WTC11 (cell line): ENCODE data around the gene SECISBP2. TPM values are rescaled to one million over a fixed set of nuclear protein-coding genes. Genes with fewer than 3 reads are reported as not detected.

Source experiments
- ATAC-seq: fragments of 200-7000 bp; cut with Tn5 transposase; 2 replicates; pipeline ENCODE4 v1.10.0; 2021; ENCODE audit warnings: mild to moderate bottlenecking, moderate library complexity
- CTCF ChIA-PET: fragments of 300-600 bp; sonication (Branson Sonifier 250); formaldehyde crosslinking; loops from one replicate; lab custom pipeline; 2021; ENCODE audit warnings: antibody characterized with exemption; lab: Charles Lee
- POLR2A ChIA-PET: fragments of 350-600 bp; sonication (Branson Sonifier 250); formaldehyde crosslinking; loops from one replicate; lab custom pipeline; 2021; ENCODE audit warnings: antibody characterized with exemption; lab: Charles Lee
- DNase-seq: peaks from one replicate; pipeline ENCODE4 v3.0.0; 2021; ENCODE audit warnings: low spot score
- H3K27ac Mint-ChIP-seq: 2 replicates; pipeline ENCODE4 v1.8.0; 2021; ENCODE audit warnings: mixed read lengths
- H3K27me3 Mint-ChIP-seq: 2 replicates; pipeline ENCODE4 v1.8.0; 2021; ENCODE audit warnings: low read depth, mild to moderate bottlenecking, moderate library complexity, mixed read lengths
- H3K36me3 Mint-ChIP-seq: 2 replicates; pipeline ENCODE4 v1.8.0; 2021; ENCODE audit warnings: mixed read lengths
- H3K4me1 Mint-ChIP-seq: 2 replicates; pipeline ENCODE4 v1.8.0; 2022; ENCODE audit warnings: mixed read lengths
- H3K4me3 Mint-ChIP-seq: 2 replicates; pipeline ENCODE4 v1.8.0; 2021; ENCODE audit warnings: mild to moderate bottlenecking, moderate library complexity, mixed read lengths
- H3K9me3 Mint-ChIP-seq: 2 replicates; pipeline ENCODE4 v1.8.0; 2021; ENCODE audit warnings: mixed read lengths
- AFF4 ChIP-seq: sonication (generic); formaldehyde crosslinking; IDR thresholded peaks from 2 replicates; pipeline ENCODE4 v1.8.1; 2023; ENCODE audit warnings: mild to moderate bottlenecking, missing genetic modification reagents, borderline replicate concordance
- CREB1 ChIP-seq: sonication (generic); formaldehyde crosslinking; IDR thresholded peaks from 2 replicates; pipeline ENCODE4 v1.8.0; 2023; ENCODE audit warnings: mild to moderate bottlenecking, missing genetic modification reagents
- EMX1 ChIP-seq: fragments of 250-450 bp; sonication (Bioruptor Pico); IDR thresholded peaks from 2 replicates; pipeline ENCODE4 v1.8.0; 2021; ENCODE audit warnings: mild to moderate bottlenecking
- FOXJ3 ChIP-seq: sonication (generic); formaldehyde crosslinking; IDR thresholded peaks from 2 replicates; pipeline ENCODE4 v1.9.0; 2021; ENCODE audit warnings: missing genetic modification reagents, mild to moderate bottlenecking, borderline replicate concordance
- FOXP4 ChIP-seq: sonication (generic); formaldehyde crosslinking; IDR thresholded peaks from 2 replicates; pipeline ENCODE4 v1.8.0; 2022; ENCODE audit warnings: mild to moderate bottlenecking, missing genetic modification reagents
- GABPB1 ChIP-seq: sonication (generic); formaldehyde crosslinking; IDR thresholded peaks from 2 replicates; pipeline ENCODE4 v1.8.1; 2023; ENCODE audit warnings: mild to moderate bottlenecking, missing genetic modification reagents
- KAT7 ChIP-seq: sonication (generic); formaldehyde crosslinking; IDR thresholded peaks from 2 replicates; pipeline ENCODE4 v1.8.1; 2023; ENCODE audit warnings: missing genetic modification reagents, mild to moderate bottlenecking, borderline replicate concordance
- MXD4 ChIP-seq: fragments of 250-450 bp; sonication (Bioruptor Pico); IDR thresholded peaks from 2 replicates; pipeline ENCODE4 v1.8.0; 2021; ENCODE audit warnings: mild to moderate bottlenecking, moderate library complexity, borderline replicate concordance
- NR2C2 ChIP-seq: sonication (generic); formaldehyde crosslinking; IDR thresholded peaks from 2 replicates; pipeline ENCODE4 v1.8.0; 2022; ENCODE audit warnings: mild to moderate bottlenecking, missing genetic modification reagents
- STAT6 ChIP-seq: sonication (generic); formaldehyde crosslinking; conservative IDR thresholded peaks from 2 replicates; pipeline ENCODE4 v1.8.1; 2023; ENCODE audit warnings: mild to moderate bottlenecking, low read depth, missing genetic modification reagents, moderate library complexity
- TCF7 ChIP-seq: sonication (generic); formaldehyde crosslinking; IDR thresholded peaks from 2 replicates; pipeline ENCODE4 v1.8.0; 2022; ENCODE audit warnings: mild to moderate bottlenecking, low read depth, missing genetic modification reagents, moderate library complexity
- TEAD1 ChIP-seq: sonication (generic); formaldehyde crosslinking; IDR thresholded peaks from 2 replicates; pipeline ENCODE4 v1.8.0; 2022; ENCODE audit warnings: mild to moderate bottlenecking, missing genetic modification reagents
- ZNF121 ChIP-seq: sonication (generic); formaldehyde crosslinking; IDR thresholded peaks from 2 replicates; pipeline ENCODE4 v1.8.0; 2023; ENCODE audit warnings: missing genetic modification reagents
- ZNF232 ChIP-seq: sonication (generic); formaldehyde crosslinking; IDR thresholded peaks from 2 replicates; pipeline ENCODE4 v1.8.0; 2022; ENCODE audit warnings: mild to moderate bottlenecking, missing genetic modification reagents
- ZNF263 ChIP-seq: sonication (generic); formaldehyde crosslinking; IDR thresholded peaks from 2 replicates; pipeline ENCODE4 v1.8.1; 2022; ENCODE audit warnings: low read depth, mild to moderate bottlenecking, moderate library complexity, missing genetic modification reagents
- ZNF396 ChIP-seq: fragments of 250-450 bp; sonication (Bioruptor Pico); IDR thresholded peaks from 2 replicates; pipeline ENCODE4 v1.8.0; 2021; ENCODE audit warnings: mild to moderate bottlenecking, moderate library complexity, borderline replicate concordance
- ZNF423 ChIP-seq: fragments of 250-450 bp; sonication (Bioruptor Pico); IDR thresholded peaks from 2 replicates; pipeline ENCODE4 v2.1.2; 2022; ENCODE audit warnings: mild to moderate bottlenecking, moderate library complexity
- total RNA-seq: library from RNA; stranded (reverse); gene quantifications from 3 replicates; pipeline ENCODE4 v1.2.3, GENCODE V29; 2021
- TF ChIP-seq, protein P1 (sequence below): sonication (generic); formaldehyde crosslinking; IDR thresholded peaks from 2 replicates; pipeline ENCODE4 v1.8.1; 2022; ENCODE audit warnings: low read depth, mild to moderate bottlenecking, moderate library complexity, missing genetic modification reagents, borderline replicate concordance
- TF ChIP-seq, protein P2 (sequence below): sonication (generic); formaldehyde crosslinking; IDR thresholded peaks from 2 replicates; pipeline ENCODE4 v1.8.1; 2022; ENCODE audit warnings: low read depth, missing genetic modification reagents, borderline replicate concordance
- TF ChIP-seq, protein P3 (sequence below): fragments of 250-450 bp; sonication (Bioruptor Pico); IDR thresholded peaks from 2 replicates; pipeline ENCODE4 v2.1.2; 2022; ENCODE audit warnings: mild to moderate bottlenecking, moderate library complexity

The SECISBP2 gene
- total RNA-seq, 1 experiment from 2014 or later: 66.2 TPM

DNA sequence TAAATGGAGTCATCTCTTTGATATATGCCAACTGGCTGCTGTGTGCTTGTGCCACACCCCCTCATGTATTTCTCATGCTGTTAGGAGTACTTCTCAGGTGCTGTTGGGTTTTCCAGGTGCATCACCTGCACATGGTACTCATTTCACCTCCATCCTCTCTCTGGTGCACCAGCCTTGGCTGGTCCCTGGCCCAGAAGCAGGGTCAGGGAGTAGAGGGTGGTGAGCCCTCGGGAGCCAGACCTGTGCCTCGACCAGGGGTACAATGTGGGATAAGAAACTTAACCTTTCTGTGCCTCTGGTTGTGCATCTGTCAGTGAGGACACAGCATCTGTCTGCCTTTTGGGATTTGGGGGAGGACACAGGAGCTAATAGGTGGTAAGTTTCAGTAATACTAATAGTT, 38.5 kb downstream of the SECISBP2 start:
- ATAC-seq (no peak), DNase-seq (no peak)
- Mint-ChIP-seq H3K27ac (no peak overlapping the region), H3K36me3 (peaks cover 88% of the 10 kb centered on the region), H3K4me3 (no peak overlapping the region), H3K9me3 (no peaks in the 10 kb centered on the region), H3K4me1 (no peaks in the 10 kb centered on the region), H3K27me3 (no peaks in the 10 kb centered on the region)
- TF ChIP-seq FOXJ3 (CRISPR knock-in tag) (no peak), TCF7 (no peak), FOXP4 (CRISPR knock-in tag) (no peak), MXD4 (no peak), AFF4 (CRISPR knock-in tag) (no peak), ZNF263 (CRISPR knock-in tag) (no peak), KAT7 (CRISPR knock-in tag) (no peak), EMX1 (no peak), NR2C2 (CRISPR knock-in tag) (no peak), ZNF121 (CRISPR knock-in tag) (no peak), ZNF232 (CRISPR knock-in tag) (no peak), ZNF396 (no peak), TEAD1 (CRISPR knock-in tag) (no peak), GABPB1 (CRISPR knock-in tag) (no peak), STAT6 (CRISPR knock-in tag) (no peak), CREB1 (no peak), ZNF423 (CRISPR knock-in tag) (no peak)
- TF ChIP-seq, protein P1, sequence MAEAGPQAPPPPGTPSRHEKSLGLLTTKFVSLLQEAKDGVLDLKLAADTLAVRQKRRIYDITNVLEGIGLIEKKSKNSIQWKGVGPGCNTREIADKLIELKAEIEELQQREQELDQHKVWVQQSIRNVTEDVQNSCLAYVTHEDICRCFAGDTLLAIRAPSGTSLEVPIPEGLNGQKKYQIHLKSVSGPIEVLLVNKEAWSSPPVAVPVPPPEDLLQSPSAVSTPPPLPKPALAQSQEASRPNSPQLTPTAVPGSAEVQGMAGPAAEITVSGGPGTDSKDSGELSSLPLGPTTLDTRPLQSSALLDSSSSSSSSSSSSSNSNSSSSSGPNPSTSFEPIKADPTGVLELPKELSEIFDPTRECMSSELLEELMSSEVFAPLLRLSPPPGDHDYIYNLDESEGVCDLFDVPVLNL: no peak
- TF ChIP-seq, protein P2, sequence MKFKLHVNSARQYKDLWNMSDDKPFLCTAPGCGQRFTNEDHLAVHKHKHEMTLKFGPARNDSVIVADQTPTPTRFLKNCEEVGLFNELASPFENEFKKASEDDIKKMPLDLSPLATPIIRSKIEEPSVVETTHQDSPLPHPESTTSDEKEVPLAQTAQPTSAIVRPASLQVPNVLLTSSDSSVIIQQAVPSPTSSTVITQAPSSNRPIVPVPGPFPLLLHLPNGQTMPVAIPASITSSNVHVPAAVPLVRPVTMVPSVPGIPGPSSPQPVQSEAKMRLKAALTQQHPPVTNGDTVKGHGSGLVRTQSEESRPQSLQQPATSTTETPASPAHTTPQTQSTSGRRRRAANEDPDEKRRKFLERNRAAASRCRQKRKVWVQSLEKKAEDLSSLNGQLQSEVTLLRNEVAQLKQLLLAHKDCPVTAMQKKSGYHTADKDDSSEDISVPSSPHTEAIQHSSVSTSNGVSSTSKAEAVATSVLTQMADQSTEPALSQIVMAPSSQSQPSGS (CRISPR knock-in tag): no peak
- TF ChIP-seq, protein P3, sequence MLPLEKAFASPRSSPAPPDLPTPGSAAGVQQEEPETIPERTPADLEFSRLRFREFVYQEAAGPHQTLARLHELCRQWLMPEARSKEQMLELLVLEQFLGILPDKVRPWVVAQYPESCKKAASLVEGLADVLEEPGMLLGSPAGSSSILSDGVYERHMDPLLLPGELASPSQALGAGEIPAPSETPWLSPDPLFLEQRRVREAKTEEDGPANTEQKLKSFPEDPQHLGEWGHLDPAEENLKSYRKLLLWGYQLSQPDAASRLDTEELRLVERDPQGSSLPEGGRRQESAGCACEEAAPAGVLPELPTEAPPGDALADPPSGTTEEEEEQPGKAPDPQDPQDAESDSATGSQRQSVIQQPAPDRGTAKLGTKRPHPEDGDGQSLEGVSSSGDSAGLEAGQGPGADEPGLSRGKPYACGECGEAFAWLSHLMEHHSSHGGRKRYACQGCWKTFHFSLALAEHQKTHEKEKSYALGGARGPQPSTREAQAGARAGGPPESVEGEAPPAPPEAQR (CRISPR knock-in tag): no peak
- CTCF ChIA-PET: no interaction called here
- POLR2A ChIA-PET: no interaction called here
